K562 (cell line): ENCODE measurements around the gene IKBKE. TPM values are rescaled to one million over a fixed set of nuclear protein-coding genes. Genes with fewer than 3 reads are reported as not detected.

Experiments used
- ATAC-seq: fragments of 200-7000 bp; cut with Tn5 transposase; 3 replicates; pipeline ENCODE4 v1.9.1; 2020; ENCODE audit warnings: moderate library complexity
- BruUV-seq: library from RNA; stranded (reverse); fragments of 400-500 nt; replicated peaks from 2 replicates; lab custom pipeline; 2021; lab: Mats Ljungman, UMichigan
- CTCF ChIA-PET: fragments of 300-600 bp; formaldehyde crosslinking; extraction: SDS; loops from one replicate; lab custom pipeline; 2021; ENCODE audit warnings: low intra/inter-chr PET ratio; lab: Yijun Ruan, JAX
- POLR2A ChIA-PET: fragments of 300-600, 350-650 bp; sonication (Branson Sonifier 250); formaldehyde crosslinking; extraction: SDS; loops from one replicate; lab custom pipeline; 2021; ENCODE audit warnings: antibody characterized with exemption, inconsistent platforms; lab: Yijun Ruan, JAX
- DNase-seq, 4 experiments: peaks; one replicate each; pipeline versions ENCODE4 v3.0.0 to v3.0.0-alpha.2; 2011 to 2018; ENCODE audit warnings: low spot score in 3 of 4, mixed read lengths in 3 of 4; ENCODE audit errors: extremely low read depth in 1 of 4
- FAIRE-seq: peaks from 2 replicates; lab custom pipeline; 2011; peaks lifted over from hg19 to GRCh38; lab: Jason Lieb, UNC
- H2AFZ ChIP-seq: 2 replicates; pipeline ENCODE4 v1.6.0; 2011; ENCODE audit warnings: low read depth, low read length, control low read depth, inconsistent platforms
- H3K27ac ChIP-seq: fragments of 200-600 bp; 3 replicates; pipeline ENCODE4 v1.8.0; 2011; ENCODE audit warnings: low read depth, mild to moderate bottlenecking, control low read depth, inconsistent platforms, low read length, moderate library complexity, mixed read lengths; ENCODE audit errors: extremely low read depth
- H3K27me3 ChIP-seq, 2 experiments: fragments of 300-600 bp in 1 of 2; 2 replicates in 1 of 2; 3 replicates in 1 of 2; pipeline versions ENCODE4 v1.6.0 to v1.8.0; 2011; ENCODE audit warnings: inconsistent platforms in 2 of 2, low read length in 2 of 2, mild to moderate bottlenecking in 1 of 2, mixed read lengths in 1 of 2, moderate library complexity in 1 of 2; ENCODE audit not compliant: control insufficient read depth in 2 of 2, insufficient read depth in 2 of 2
- H3K36me3 ChIP-seq: fragments of 300-600 bp; 3 replicates; pipeline ENCODE4 v1.8.0; 2011; ENCODE audit warnings: mild to moderate bottlenecking, low read length, inconsistent platforms; ENCODE audit not compliant: control insufficient read depth, insufficient read depth
- H3K4me1 ChIP-seq, 2 experiments: fragments of 200-600 bp in 1 of 2; replicated peaks in 1 of 2; 2 replicates in 1 of 2; 3 replicates in 1 of 2; pipeline versions ENCODE4 v1.5.1 to v1.8.0; 2011; ENCODE audit warnings: inconsistent platforms in 2 of 2, low read length in 2 of 2, mild to moderate bottlenecking in 1 of 2, mixed read lengths in 1 of 2, moderate library complexity in 1 of 2; ENCODE audit not compliant: control insufficient read depth in 2 of 2, insufficient read depth in 2 of 2
- H3K4me2 ChIP-seq: 2 replicates; pipeline ENCODE4 v1.6.1; 2011; ENCODE audit warnings: low read length, control low read depth, inconsistent platforms, mixed read lengths; ENCODE audit not compliant: insufficient read depth
- H3K4me3 ChIP-seq: fragments of 200-600 bp; sonication (generic), shearing (Covaris generic); 2 replicates; pipeline ENCODE4 v1.5.1; 2016; ENCODE audit warnings: control low read depth, inconsistent platforms
- H3K79me2 ChIP-seq: fragments of 200-600 bp; 3 replicates; pipeline ENCODE4 v1.8.0; 2011; ENCODE audit warnings: low read length, inconsistent platforms; ENCODE audit not compliant: control insufficient read depth, insufficient read depth
- H3K9ac ChIP-seq, 2 experiments: 2 replicates each; pipeline versions ENCODE4 v1.6.0 to v1.6.1; 2011; ENCODE audit warnings: low read depth in 2 of 2, low read length in 2 of 2, control low read depth in 1 of 2, inconsistent platforms in 1 of 2, mild to moderate bottlenecking in 1 of 2, mixed read lengths in 1 of 2; ENCODE audit not compliant: insufficient read depth in 1 of 2
- H3K9me1 ChIP-seq: one replicate; pipeline ENCODE4 v1.6.0; 2011; ENCODE audit warnings: inconsistent platforms, mild to moderate bottlenecking, low read length, moderate library complexity; ENCODE audit not compliant: control insufficient read depth, insufficient read depth
- H3K9me3 ChIP-seq: replicated peaks from 2 replicates; pipeline ENCODE4 v1.5.1; 2011; ENCODE audit warnings: low read depth, low read length, inconsistent platforms; ENCODE audit not compliant: control insufficient read depth, insufficient read depth
- H4K20me1 ChIP-seq: replicated peaks from 2 replicates; pipeline ENCODE4 v1.6.1; 2011; ENCODE audit warnings: low read length, inconsistent platforms, mixed read lengths; ENCODE audit not compliant: control insufficient read depth, insufficient read depth
- FOS ChIP-seq: IDR thresholded peaks from 3 replicates; pipeline ENCODE4 v1.6.1; 2011; ENCODE audit not compliant: insufficient read length; ENCODE audit errors: extremely low read depth
- FOXK2 ChIP-seq, 2 experiments: fragments of 450-650 bp; IDR thresholded peaks in 1 of 2; conservative IDR thresholded peaks in 1 of 2; 2 replicates each; pipeline ENCODE4 v1.6.1; 2016; ENCODE audit warnings: low read depth in 2 of 2, mild to moderate bottlenecking in 1 of 2
- FOXP1 ChIP-seq: sonication (generic); formaldehyde crosslinking; IDR thresholded peaks from 2 replicates; pipeline ENCODE4 v1.8.0; 2022; ENCODE audit warnings: mild to moderate bottlenecking, missing genetic modification reagents
- PPARD ChIP-seq: fragments of 250-450 bp; sonication (Bioruptor Pico); IDR thresholded peaks from 2 replicates; pipeline ENCODE4 v1.8.0; 2022; ENCODE audit warnings: inconsistent platforms, mild to moderate bottlenecking, moderate library complexity
- SMARCB1 ChIP-seq: IDR thresholded peaks from 2 replicates; pipeline ENCODE4 v1.6.1; 2011; ENCODE audit warnings: improper control_type of control experiment, low read depth; ENCODE audit not compliant: insufficient read length
- ZNF197 ChIP-seq: fragments of 200-800 bp; sonication (Bioruptor generic); IDR thresholded peaks from 2 replicates; pipeline ENCODE4 v1.6.1; 2016; ENCODE audit warnings: low read depth, missing genetic modification characterization, missing compliant biosample characterization
- ZNF551 ChIP-seq: fragments of 250-450 bp; sonication (Bioruptor Pico); IDR thresholded peaks from 2 replicates; pipeline ENCODE4 v1.5.0; 2021; ENCODE audit warnings: mild to moderate bottlenecking, moderate library complexity
- WGBS: fragments of 100-300 bp; shearing (Covaris generic); methylation state at CpG from one replicate; pipeline ENCODE4 v1.1.6; 2016; ENCODE audit warnings: low coverage, mixed read lengths; ENCODE audit not compliant: insufficient coverage; ENCODE audit errors: missing lambda C conversion rate; 5-methylcytosine and 5-hydroxymethylcytosine counted together
- in situ Hi-C: fragments of 300-500 bp; cut with MboI; formaldehyde crosslinking; loops from 4 replicates; pipeline ENCODE4 v1.15.0; 2018; ENCODE audit warnings: inconsistent platforms, mixed read lengths
- intact Hi-C: fragments of 100-400 bp; cut with micrococcal nuclease; formaldehyde crosslinking; loops from 2 replicates; pipeline ENCODE4 v1.14.2; 2022
- polyA plus RNA-seq, 8 experiments: library from polyadenylated mRNA; depleted of rRNA in 4 of 8; stranded (reverse) in 5 of 8; unstranded in 3 of 8; fragments of >200 nt; fragmentation: Nextera tagmentation in 2 of 8; fragmentation: Illumina TruSeq in 1 of 8; extraction: Ambion mirVana in 2 of 8; extraction: Trizol in 1 of 8; gene quantifications; 2 replicates each; pipeline versions ENCODE4 v1.2.1 to v1.2.3, GENCODE V29; 2011 to 2014; ENCODE audit warnings: inconsistent platforms in 1 of 8, missing spikeins in 1 of 8
- total RNA-seq, 7 experiments: library from RNA; depleted of rRNA in 6 of 7; stranded (reverse); fragments of >200 nt in 6 of 7; fragmentation: Illumina TruSeq in 2 of 7; extraction: Trizol in 2 of 7; gene quantifications; 2 replicates each; pipeline versions ENCODE4 v1.2.1 to v1.2.3, GENCODE V29; 2011 to 2021; ENCODE audit warnings: low replicate concordance in 1 of 7
- TF ChIP-seq, protein P1 (sequence below): fragments of 250-450 bp; sonication (Bioruptor Pico); IDR thresholded peaks from 2 replicates; pipeline ENCODE4 v1.5.0; 2020; ENCODE audit warnings: mild to moderate bottlenecking, borderline replicate concordance

IKBKE gene
- total and polyA plus RNA-seq, 9 of the 15 experiments (the other 6 are each of a cell fraction or from before 2014, with no cell fraction given), result 2.3 to 9.0 (median 4.8) TPM

GRCh38 chr1:206476058-206476457, 5.8 kb downstream of the IKBKE start:
- Histone ChIP-seq H3K36me3 (no peaks in the 10 kb centered on the region), H3K27me3 (peaks cover 18 to 45% of the 10 kb centered on the region in 2 experiments; a peak in 4 of 5 replicates), H3K9me1 (no peaks in the 10 kb centered on the region), H3K79me2 (no peaks in the 10 kb centered on the region), H3K27ac (no peak overlapping the region), H3K4me2 (no peak overlapping the region), H3K4me1 (peaks cover 0 to 16% of the 10 kb centered on the region in 2 experiments; a peak in 4 of 5 replicates), H2AFZ (no peak overlapping the region), H3K4me3 (no peak overlapping the region), H3K9ac (no peak overlapping the region), H4K20me1 (0 out of 2 replicates have a peak, but pooled peaks cover 5% of the 10 kb centered on the region), H3K9me3 (no peaks in the 10 kb centered on the region)
- intact Hi-C loops, result loop anchor here (5.0 to 10.0 kb wide), 2 partner anchors 436 to 599 kb away; no protein-coding TSS in a partner anchor
- CTCF ChIA-PET, result no interaction called here
- 31% methylated on average over 17 of the region's 17 CpGs for WGBS
- POLR2A ChIA-PET, result interaction anchor here (0.6 kb wide), 1 partner anchor 339 kb away, joined by 3 read pairs; no protein-coding TSS in a partner anchor
- no TSS peak for BruUV-seq
- ATAC-seq (no peak), FAIRE-seq (no peak), DNase-seq (no peak)
- no peak for TF ChIP-seq PPARD (CRISPR knock-in tag)
- no peak for TF ChIP-seq SMARCB1
- no peak for TF ChIP-seq FOXP1 (CRISPR knock-in tag)
- TF ChIP-seq, protein P1, sequence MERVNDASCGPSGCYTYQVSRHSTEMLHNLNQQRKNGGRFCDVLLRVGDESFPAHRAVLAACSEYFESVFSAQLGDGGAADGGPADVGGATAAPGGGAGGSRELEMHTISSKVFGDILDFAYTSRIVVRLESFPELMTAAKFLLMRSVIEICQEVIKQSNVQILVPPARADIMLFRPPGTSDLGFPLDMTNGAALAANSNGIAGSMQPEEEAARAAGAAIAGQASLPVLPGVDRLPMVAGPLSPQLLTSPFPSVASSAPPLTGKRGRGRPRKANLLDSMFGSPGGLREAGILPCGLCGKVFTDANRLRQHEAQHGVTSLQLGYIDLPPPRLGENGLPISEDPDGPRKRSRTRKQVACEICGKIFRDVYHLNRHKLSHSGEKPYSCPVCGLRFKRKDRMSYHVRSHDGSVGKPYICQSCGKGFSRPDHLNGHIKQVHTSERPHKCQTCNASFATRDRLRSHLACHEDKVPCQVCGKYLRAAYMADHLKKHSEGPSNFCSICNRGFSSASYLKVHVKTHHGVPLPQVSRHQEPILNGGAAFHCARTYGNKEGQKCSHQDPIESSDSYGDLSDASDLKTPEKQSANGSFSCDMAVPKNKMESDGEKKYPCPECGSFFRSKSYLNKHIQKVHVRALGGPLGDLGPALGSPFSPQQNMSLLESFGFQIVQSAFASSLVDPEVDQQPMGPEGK (CRISPR knock-in tag), result no peak
- TF ChIP-seq FOS, result no peak
- TF ChIP-seq ZNF197 (CRISPR knock-in tag), result no peak
- no peak for TF ChIP-seq FOXK2 (conservative IDR thresholded peaks at IDR 0.05 in 1 of 2, IDR thresholded peaks at IDR 0.05 in 1 of 2; ENCODE audit: low read depth in 2 of 2)
- TF ChIP-seq ZNF551 (CRISPR knock-in tag), result no peak
- in situ Hi-C loops, result no loop called here
